Stimulated activated naive CD8-positive, alpha-beta T cell treated with anti-CD3 and anti-CD28 coated beads, Interleukin-15, Interleukin-2, amounts not matched to agents 100 ng/mL and 50 ng/mL, for 24 hours (primary cell): Measurements from ENCODE around the gene EML3.
"Not testable (repeated sequence)": the region's sequence is repeated elsewhere in the genome, so short reads cannot be mapped to it uniquely, and the experiment has no call there.

Experiments
- H3K27ac Mint-ChIP-seq: one replicate; pipeline ENCODE4 v1.8.0; 2021; ENCODE audit warnings: mild to moderate bottlenecking, mixed read lengths
- H3K27me3 Mint-ChIP-seq: one replicate; pipeline ENCODE4 v1.8.0; 2021; ENCODE audit warnings: mixed read lengths
- H3K36me3 Mint-ChIP-seq: one replicate; pipeline ENCODE4 v1.8.0; 2021; ENCODE audit warnings: low read depth, mixed read lengths
- H3K4me1 Mint-ChIP-seq: one replicate; pipeline ENCODE4 v1.8.0; 2021; ENCODE audit warnings: low read depth, mixed read lengths
- H3K4me3 Mint-ChIP-seq: one replicate; pipeline ENCODE4 v1.8.0; 2021; ENCODE audit warnings: mild to moderate bottlenecking, mixed read lengths
- H3K9me3 Mint-ChIP-seq: one replicate; pipeline ENCODE4 v1.8.0; 2021; ENCODE audit warnings: mixed read lengths

EML3 gene

GRCh38 chr11:62645671-62645945, 33.0 kb upstream of the EML3 start:
- Mint-ChIP-seq H3K27me3 (no peaks in the 10 kb centered on the region), H3K9me3 (no peaks in the 10 kb centered on the region), H3K4me3 (peak overlapping the region; percentile 100), H3K36me3 (peaks cover 31% of the 10 kb centered on the region), H3K27ac (peak overlapping the region; percentile 99), H3K4me1 (peaks cover 44% of the 10 kb centered on the region)

- no peaks in the 10 kb centered on the region for H3K9me3 Mint-ChIP-seq
These were observed 31.6 kb upstream of the EML3 start for GRCh38 chr11:62644220-62644619.

GRCh38 chr11:62632492-62632891, 19.9 kb upstream of the EML3 start:
- H3K27ac Mint-ChIP-seq: no peak overlapping the region

More at GRCh38 chr11:62644220-62644619, 31.6 kb upstream of the EML3 start:
- peaks cover 35% of the 10 kb centered on the region for H3K36me3 Mint-ChIP-seq
- peak overlapping the region; percentile 68 for H3K27ac Mint-ChIP-seq
- peak overlapping the region; percentile 43 for H3K4me3 Mint-ChIP-seq
- peaks cover 53% of the 10 kb centered on the region for H3K4me1 Mint-ChIP-seq
- no peaks in the 10 kb centered on the region for H3K27me3 Mint-ChIP-seq

GRCh38 chr11:62627713-62628112, 15.1 kb upstream of the EML3 start:
- peak overlapping the region; percentile 1 for H3K27ac Mint-ChIP-seq
- H3K4me3 Mint-ChIP-seq: no peak overlapping the region
- H3K36me3 Mint-ChIP-seq: peaks cover 72% of the 10 kb centered on the region
- H3K27me3 Mint-ChIP-seq: no peaks in the 10 kb centered on the region
- H3K9me3 Mint-ChIP-seq: no peaks in the 10 kb centered on the region
- H3K4me1 Mint-ChIP-seq: no peaks in the 10 kb centered on the region

More at GRCh38 chr11:62632492-62632891, 19.9 kb upstream of the EML3 start:
- Mint-ChIP-seq H3K4me3 (no peak overlapping the region), H3K36me3 (peaks cover 81% of the 10 kb centered on the region), H3K4me1 (peaks cover 16% of the 10 kb centered on the region), H3K9me3 (no peaks in the 10 kb centered on the region), H3K27me3 (no peaks in the 10 kb centered on the region)

- H3K4me1 Mint-ChIP-seq: peaks cover 32% of the 10 kb centered on the region
- H3K9me3 Mint-ChIP-seq: no peaks in the 10 kb centered on the region
- H3K27me3 Mint-ChIP-seq: no peaks in the 10 kb centered on the region
- H3K4me3 Mint-ChIP-seq: peak overlapping the region; percentile 78
- peak overlapping the region; percentile 90 for H3K27ac Mint-ChIP-seq
- H3K36me3 Mint-ChIP-seq: peaks cover 55% of the 10 kb centered on the region
These were observed 10.0 kb upstream of the EML3 start for GRCh38 chr11:62622476-62623089.

- Mint-ChIP-seq H3K9me3 (no peaks in the 10 kb centered on the region), H3K27ac (peak within 1 kb of the TSS; percentile 93), H3K4me3 (peak within 1 kb of the TSS; percentile 93), H3K36me3 (peaks cover 50% of the 10 kb centered on the region), H3K4me1 (peaks cover 32% of the 10 kb centered on the region), H3K27me3 (no peaks in the 10 kb centered on the region)
These were observed 9.2 kb upstream of the EML3 start, which contains the start of gene B3GAT3 for GRCh38 chr11:62621567-62622470. Gene B3GAT3 (minus strand): TSS chr11:62621986. CDS start chr11:62621947, 39 bp downstream.

- Mint-ChIP-seq H3K27me3 (no peaks in the 10 kb centered on the region), H3K4me1 (peaks cover 32% of the 10 kb centered on the region), H3K9me3 (no peaks in the 10 kb centered on the region), H3K27ac (peak overlapping the region; percentile 93), H3K4me3 (peak overlapping the region; percentile 93), H3K36me3 (peaks cover 47% of the 10 kb centered on the region)
These were observed 8.5 kb upstream of the EML3 start for GRCh38 chr11:62621027-62621566.

GRCh38 chr11:62616957-62617356, 4.4 kb upstream of the EML3 start:
- Mint-ChIP-seq H3K36me3 (peaks cover 28% of the 10 kb centered on the region), H3K4me1 (peaks cover 42% of the 10 kb centered on the region)
- not testable (repeated sequence) for H3K27me3 Mint-ChIP-seq, H3K27ac Mint-ChIP-seq, H3K4me3 Mint-ChIP-seq, H3K9me3 Mint-ChIP-seq

GRCh38 chr11:62615521-62615920, 2.9 kb upstream of the EML3 start:
- Mint-ChIP-seq H3K27ac (no peak overlapping the region), H3K4me3 (no peak overlapping the region), H3K36me3 (peaks cover 21% of the 10 kb centered on the region), H3K9me3 (no peaks in the 10 kb centered on the region), H3K4me1 (peaks cover 44% of the 10 kb centered on the region), H3K27me3 (no peaks in the 10 kb centered on the region)

- Mint-ChIP-seq H3K4me3 (no peak overlapping the region), H3K9me3 (no peaks in the 10 kb centered on the region), H3K4me1 (peaks cover 43% of the 10 kb centered on the region), H3K27ac (peak overlapping the region; percentile 88), H3K27me3 (no peaks in the 10 kb centered on the region), H3K36me3 (peaks cover 28% of the 10 kb centered on the region)
These were observed 1.7 kb upstream of the EML3 start for GRCh38 chr11:62614275-62614674.

GRCh38 chr11:62613291-62613778, 760 bp upstream of the EML3 start:
- Mint-ChIP-seq H3K4me1 (peaks cover 45% of the 10 kb centered on the region), H3K27ac (peak overlapping the region; percentile 88), H3K36me3 (peaks cover 28% of the 10 kb centered on the region), H3K4me3 (no peak overlapping the region), H3K27me3 (no peaks in the 10 kb centered on the region), H3K9me3 (no peaks in the 10 kb centered on the region)

- H3K36me3 Mint-ChIP-seq: peaks cover 41% of the 10 kb centered on the region
- no peaks in the 10 kb centered on the region for H3K27me3 Mint-ChIP-seq
- H3K4me3 Mint-ChIP-seq: peak overlapping the region; percentile 95
- peaks cover 53% of the 10 kb centered on the region for H3K4me1 Mint-ChIP-seq
- H3K27ac Mint-ChIP-seq: peak overlapping the region; percentile 100
- H3K9me3 Mint-ChIP-seq: no peaks in the 10 kb centered on the region
These were observed 740 bp downstream of the EML3 start for GRCh38 chr11:62611705-62612365.

GRCh38 chr11:62610814-62611704, 1.5 kb downstream of the EML3 start:
- no peaks in the 10 kb centered on the region for H3K9me3 Mint-ChIP-seq
- peaks cover 44% of the 10 kb centered on the region for H3K36me3 Mint-ChIP-seq
- H3K4me1 Mint-ChIP-seq: peaks cover 53% of the 10 kb centered on the region
- peak overlapping the region; percentile 100 for H3K27ac Mint-ChIP-seq
- H3K4me3 Mint-ChIP-seq: peak overlapping the region; percentile 95
- no peaks in the 10 kb centered on the region for H3K27me3 Mint-ChIP-seq

- Mint-ChIP-seq H3K27ac (peak overlapping the region; percentile 59), H3K4me1 (peaks cover 53% of the 10 kb centered on the region), H3K9me3 (no peaks in the 10 kb centered on the region), H3K27me3 (no peaks in the 10 kb centered on the region), H3K4me3 (peak overlapping the region; percentile 95), H3K36me3 (peaks cover 46% of the 10 kb centered on the region)
These were observed 2.2 kb downstream of the EML3 start for GRCh38 chr11:62610403-62610802.
